Hematopoietic multipotent progenitor cell treated with erythropoietin and hydrocortisone succinate and interleukin-3 and kit ligand, for 4 days (in vitro differentiated cells): ENCODE measurements around the gene COL8A2.

Experiments used
- DNase-seq: peaks from one replicate; pipeline ENCODE4 v3.0.0-alpha.2; 2015

Gene COL8A2

DNA sequence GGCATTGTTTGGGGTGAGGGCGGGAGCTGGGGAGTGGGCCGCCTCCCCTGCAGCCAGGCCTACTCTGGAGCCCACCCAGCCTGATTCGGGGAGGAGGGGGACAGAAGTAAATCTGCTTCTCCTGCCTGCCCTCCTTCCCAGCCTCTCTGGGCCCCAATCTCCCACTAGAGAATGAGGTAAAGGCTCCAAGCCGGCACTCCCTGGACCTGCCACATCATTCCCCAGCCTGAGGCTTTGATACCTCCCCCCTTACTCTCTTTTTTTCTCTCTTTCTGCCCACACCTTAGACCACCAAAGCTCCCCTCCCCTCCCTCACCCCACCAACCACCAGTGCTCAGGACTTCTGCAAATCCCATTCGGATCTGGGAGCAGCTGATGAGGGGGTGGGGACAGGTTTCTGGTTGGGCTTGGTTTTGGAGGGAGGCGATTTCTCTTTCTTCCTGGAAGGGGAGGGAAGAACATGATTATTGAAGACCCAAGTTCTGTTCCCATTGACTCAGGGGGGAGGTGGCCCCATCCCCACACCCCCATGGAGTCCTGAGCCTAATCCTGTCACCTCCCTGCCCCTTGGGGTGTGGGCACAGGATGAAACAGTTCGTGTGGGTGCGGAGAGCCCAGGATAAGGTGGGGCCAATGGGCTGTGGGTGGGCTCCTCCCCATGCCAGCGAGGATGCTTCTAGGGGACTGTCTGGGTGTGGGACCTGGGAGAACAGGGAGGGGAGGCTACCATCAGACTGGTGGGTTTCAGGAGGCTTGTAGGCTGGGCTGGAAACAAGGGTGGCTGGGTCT, 32.3 kb upstream of the COL8A2 start:
- no peak for DNase-seq

- peak; percentile 83 for DNase-seq
These were observed 31.5 kb upstream of the COL8A2 start for GRCh38 chr1:36156329-36157114.

DNA sequence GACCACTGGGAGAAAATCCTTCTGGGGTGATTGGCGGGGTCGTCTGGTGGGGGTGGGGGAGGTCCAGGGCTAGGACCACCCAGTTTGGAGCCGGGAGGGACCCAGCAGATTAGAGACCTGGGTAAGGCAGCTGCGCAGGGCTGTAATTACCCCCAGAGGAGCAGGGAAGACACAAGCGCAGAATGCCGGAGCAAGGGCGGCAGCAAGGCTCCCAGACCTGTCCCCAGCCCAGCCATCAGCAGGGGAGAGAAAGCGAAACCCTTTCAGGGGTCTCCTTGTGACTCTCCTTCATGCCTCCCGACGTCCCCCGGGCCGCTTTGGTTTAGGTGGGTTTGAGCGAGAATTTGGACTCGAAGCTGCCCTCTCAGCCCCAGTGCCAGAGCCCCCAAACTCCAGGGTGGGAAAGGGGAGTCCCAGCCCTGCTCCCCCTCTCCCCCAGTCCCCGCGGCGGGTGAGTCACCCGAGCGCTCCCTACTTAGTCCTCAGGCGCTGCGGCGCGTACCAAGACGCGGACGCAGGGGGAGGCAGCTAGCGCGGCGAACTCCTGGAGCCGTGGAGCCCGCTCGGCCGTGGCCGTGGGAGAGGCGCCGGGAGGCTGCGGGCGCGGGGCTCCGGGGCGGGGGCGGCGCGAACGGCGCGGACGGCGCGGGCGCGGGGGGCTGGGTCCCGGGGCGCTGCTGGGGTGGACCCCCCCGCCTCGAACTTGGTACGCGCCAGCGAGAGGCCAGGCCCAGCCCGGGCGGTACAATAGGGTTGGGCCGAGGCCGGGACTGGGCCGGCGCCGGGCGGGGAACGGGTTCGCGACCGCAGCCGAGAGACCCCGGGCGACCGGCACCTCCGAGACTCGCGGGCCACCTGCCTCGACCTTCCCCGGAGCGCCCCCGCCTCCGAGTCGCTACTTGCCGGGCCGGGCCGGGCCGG, 30.6 kb upstream of the COL8A2 start, which contains the start of gene MAP7D1:
MAP7D1 (plus strand) TSS at position 753 of the 921 bp plus-strand sequence. CDS start 258 bp downstream, outside the sequence.
- DNase-seq = peak; percentile 93

DNA sequence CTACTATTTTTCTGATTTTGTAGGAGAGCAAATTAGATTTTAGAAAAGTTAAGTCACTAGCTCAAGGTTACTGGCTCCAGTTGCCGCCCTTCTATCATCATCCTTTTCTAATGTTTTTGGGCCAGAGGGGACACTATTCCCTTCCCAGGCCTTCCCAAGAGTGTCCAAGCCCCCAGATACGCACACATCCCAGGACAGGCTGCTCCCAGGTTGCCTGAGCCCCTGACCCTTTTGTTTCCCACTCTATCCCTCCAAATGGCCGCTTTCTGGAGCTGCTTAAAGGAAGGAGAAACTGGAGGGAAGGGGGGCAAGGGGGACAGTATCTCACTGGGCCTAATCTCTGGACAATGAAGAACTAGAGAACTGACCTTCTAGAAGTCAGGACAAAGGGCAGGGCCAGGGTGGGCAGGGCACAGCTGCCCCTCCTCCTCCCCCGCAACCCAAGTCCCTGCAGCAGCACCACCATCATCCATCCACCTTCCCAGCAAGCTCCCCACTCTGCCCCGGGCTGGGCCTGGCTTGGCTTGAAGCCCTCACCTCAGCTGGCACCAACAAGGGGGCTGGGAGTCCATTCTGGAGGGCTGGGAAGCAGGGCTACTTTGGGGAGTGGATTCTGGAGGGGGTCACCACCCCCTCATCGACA, 29.9 kb upstream of the COL8A2 start:
- peak; percentile 25 for DNase-seq

DNA sequence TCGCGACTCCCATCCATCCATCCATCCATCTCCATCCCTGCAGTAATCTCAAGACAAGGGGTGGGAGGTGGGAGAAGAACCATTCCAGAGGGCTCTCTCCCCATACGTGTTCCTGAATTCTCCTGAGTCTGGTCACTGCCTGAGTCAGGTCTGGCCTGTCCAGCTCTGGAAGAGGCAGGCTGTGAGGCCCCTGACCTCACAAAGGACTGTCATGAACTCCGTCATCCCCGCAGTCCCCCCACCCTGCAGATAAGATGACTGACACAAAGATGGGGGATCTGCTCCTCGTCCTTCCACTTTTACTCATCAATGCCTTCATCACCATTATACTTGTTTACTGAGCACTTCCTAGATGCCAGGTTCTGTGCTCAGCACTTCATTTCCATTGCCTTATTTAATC, 29.3 kb upstream of the COL8A2 start:
- DNase-seq = no peak

DNA sequence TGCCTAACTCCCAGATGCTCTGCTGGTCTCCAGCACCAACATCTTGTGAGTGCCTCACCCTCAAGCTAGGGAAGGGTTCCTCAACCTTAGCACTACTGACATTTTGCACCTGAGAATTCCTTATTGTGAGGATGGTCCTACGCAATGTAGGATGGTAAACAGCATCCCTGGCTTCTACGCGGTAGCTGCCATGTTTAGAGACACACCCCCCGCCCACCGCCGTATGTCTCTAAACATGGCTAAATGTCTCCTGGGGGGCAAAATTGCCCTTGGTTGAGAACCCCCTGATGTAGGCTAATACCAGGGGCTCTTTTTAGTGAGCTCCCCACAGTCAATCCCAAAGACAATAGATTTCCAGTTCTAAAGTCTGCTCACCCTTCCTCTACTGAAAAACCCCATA, 28.5 kb upstream of the COL8A2 start:
- no peak for DNase-seq

GRCh38 chr1:36151845-36152203, 26.8 kb upstream of the COL8A2 start:
- DNase-seq = peak; percentile 64

GRCh38 chr1:36151134-36151844, 26.3 kb upstream of the COL8A2 start:
- DNase-seq = no peak

GRCh38 chr1:36150296-36151133, 25.5 kb upstream of the COL8A2 start:
- peak; percentile 96 for DNase-seq

- peak; percentile 34 for DNase-seq
These were observed 24.9 kb upstream of the COL8A2 start for GRCh38 chr1:36149973-36150295.

- DNase-seq = peak; percentile 100
These were observed 24.4 kb upstream of the COL8A2 start, which contains the start of gene TRAPPC3 for GRCh38 chr1:36149237-36149972. TSS of gene TRAPPC3 (minus strand) at chr1:36149486. CDS start at chr1:36149378, 108 bp downstream.

- no peak for DNase-seq
These were observed 23.8 kb upstream of the COL8A2 start for GRCh38 chr1:36148821-36149236.

DNA sequence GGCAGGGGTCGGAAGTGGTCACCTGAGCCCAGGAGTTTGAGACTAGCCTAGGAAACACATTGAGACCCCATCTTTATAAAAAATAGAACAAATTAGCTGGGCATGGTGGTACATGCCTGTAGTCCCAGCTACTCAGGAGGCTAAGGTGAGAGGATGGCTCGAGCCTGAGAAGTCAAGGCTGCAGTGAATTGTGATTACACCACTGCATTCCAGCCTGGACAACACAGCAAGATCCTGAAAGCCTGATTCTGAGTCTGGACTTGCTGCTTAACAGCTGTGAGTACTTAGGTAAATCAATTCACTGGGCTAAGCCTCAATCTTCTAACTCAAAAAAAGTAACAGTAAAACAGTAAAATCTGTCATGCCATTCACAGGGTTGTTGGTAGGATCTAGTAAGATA, 19.4 kb upstream of the COL8A2 start:
- DNase-seq = peak; percentile 39

DNA sequence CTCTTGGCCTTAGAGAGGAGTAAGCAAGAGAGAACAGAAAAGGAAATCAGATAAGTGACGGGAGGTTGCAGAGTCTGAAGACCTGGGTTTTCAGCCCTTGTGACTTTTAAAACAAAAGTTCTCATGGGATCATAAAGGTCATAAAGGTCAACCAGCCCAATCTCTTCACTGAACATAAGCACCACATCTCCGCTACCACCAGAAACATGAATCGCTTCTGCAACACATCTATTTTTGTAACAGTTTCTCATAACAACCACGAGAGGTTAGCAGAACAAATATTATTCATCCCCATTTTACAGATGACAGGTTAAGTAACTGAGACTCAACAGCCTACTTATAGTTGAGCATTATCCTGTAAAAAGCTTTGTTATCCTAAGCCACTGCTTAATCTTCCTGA, 18.4 kb upstream of the COL8A2 start:
- no peak for DNase-seq

- DNase-seq = peak; percentile 41
These were observed 17.1 kb upstream of the COL8A2 start for GRCh38 chr1:36142121-36142520.

- DNase-seq = no peak
These were observed 14.5 kb upstream of the COL8A2 start for GRCh38 chr1:36139521-36139920.

- DNase-seq = no peak
These were observed 12.8 kb upstream of the COL8A2 start for GRCh38 chr1:36137776-36138175.

- no peak for DNase-seq
These were observed 12.2 kb upstream of the COL8A2 start for GRCh38 chr1:36137226-36137625.

- DNase-seq = no peak
These were observed 11.5 kb upstream of the COL8A2 start for GRCh38 chr1:36136535-36136934.

DNA sequence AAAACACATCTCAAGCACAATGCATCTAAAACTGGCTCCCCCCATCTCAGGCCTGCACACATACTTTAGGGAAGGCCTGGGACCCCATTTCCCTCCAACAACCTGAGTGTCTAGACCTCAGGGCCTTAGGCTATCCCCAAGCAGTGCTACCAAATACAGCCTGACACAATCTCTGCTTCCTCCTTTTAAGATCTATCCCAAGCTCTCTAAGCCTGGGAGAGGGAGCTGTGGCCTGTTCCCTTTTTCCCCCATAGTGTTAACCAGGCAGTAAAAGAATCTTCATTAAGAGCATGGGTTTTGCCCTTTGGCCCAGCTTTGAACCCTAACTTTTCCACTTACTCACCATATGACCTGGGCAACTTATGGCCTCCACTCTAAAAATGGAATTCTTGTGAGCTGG, 10.8 kb upstream of the COL8A2 start:
- no peak for DNase-seq
